Activated CD8-positive, alpha-beta T cell treated with anti-CD3 and anti-CD28 coated beads for 36 hours (primary cell): ENCODE results near the gene CARS2. TPM values are rescaled to one million over a fixed set of nuclear protein-coding genes. Genes with fewer than 3 reads are reported as not detected.

Experiments used
- ATAC-seq: fragments of 200-7000 bp; cut with Tn5 transposase; one replicate; pipeline ENCODE4 v1.10.0; 2021; ENCODE audit warnings: mild to moderate bottlenecking, moderate library complexity
- CTCF ChIA-PET: fragments of 350-600 bp; sonication (Branson Sonifier 250); formaldehyde crosslinking; loops from one replicate; lab custom pipeline; 2021; ENCODE audit warnings: antibody characterized with exemption; lab: Charles Lee
- POLR2A ChIA-PET: fragments of 350-600 bp; sonication (Branson Sonifier 250); formaldehyde crosslinking; loops from one replicate; lab custom pipeline; 2021; ENCODE audit warnings: antibody characterized with exemption; lab: Charles Lee
- DNase-seq: peaks from one replicate; pipeline ENCODE4 v3.0.0-alpha.2; 2020
- H3K27ac Mint-ChIP-seq: one replicate; pipeline ENCODE4 v1.8.0; 2021; ENCODE audit warnings: mild to moderate bottlenecking, mixed read lengths
- H3K27me3 Mint-ChIP-seq: one replicate; pipeline ENCODE4 v1.8.0; 2021; ENCODE audit warnings: mixed read lengths
- H3K36me3 Mint-ChIP-seq: one replicate; pipeline ENCODE4 v1.8.0; 2021; ENCODE audit warnings: low read depth, mixed read lengths
- H3K4me1 Mint-ChIP-seq: one replicate; pipeline ENCODE4 v1.8.0; 2021; ENCODE audit warnings: low read depth, mixed read lengths
- H3K4me3 Mint-ChIP-seq: one replicate; pipeline ENCODE4 v1.8.0; 2021; ENCODE audit warnings: mild to moderate bottlenecking, moderate library complexity, mixed read lengths
- H3K9me3 Mint-ChIP-seq: one replicate; pipeline ENCODE4 v1.8.0; 2021; ENCODE audit warnings: mixed read lengths
- intact Hi-C: fragments of 100-400 bp; cut with micrococcal nuclease; formaldehyde crosslinking; loops from one replicate; pipeline ENCODE4 v1.10.0; 2022
- total RNA-seq, 2 experiments: library from RNA; stranded (reverse); gene quantifications; one replicate each; pipeline ENCODE4 v1.2.3, GENCODE V29; 2021
- TF ChIP-seq, protein P1 (sequence below): fragments of 200-600 bp; IDR thresholded peaks from one replicate; pipeline ENCODE4 v1.8.0; 2022; ENCODE audit warnings: antibody characterized with exemption, mild to moderate bottlenecking

The CARS2 gene
- total RNA-seq, 2 experiments from 2014 or later = 60.7 to 63.0 TPM

DNA sequence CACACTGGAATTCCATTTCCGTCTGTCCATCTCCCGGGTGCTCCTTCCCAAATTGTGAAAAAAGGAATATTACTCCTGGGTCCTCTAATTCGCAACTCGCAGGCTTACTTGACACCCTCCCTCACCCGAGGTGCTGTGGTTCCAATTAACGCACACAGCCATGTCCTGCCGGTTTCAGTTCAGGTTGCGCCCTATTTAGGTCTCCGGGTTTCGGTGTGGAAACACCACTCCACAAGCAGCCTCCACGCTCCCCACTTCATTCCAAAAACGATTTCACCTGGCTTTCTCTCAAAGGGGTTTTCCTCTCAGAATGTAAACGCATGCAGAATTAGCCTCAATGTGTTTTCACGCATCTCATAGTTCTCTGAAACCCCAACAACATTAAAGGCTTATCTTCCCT lies 52.6 kb downstream of the CARS2 start:
- peaks cover 25% of the 10 kb centered on the region for H3K36me3 Mint-ChIP-seq
- DNase-seq (no peak), ATAC-seq (no peak)
- H3K27ac Mint-ChIP-seq = peak overlapping the region; percentile 42
- peaks cover 27% of the 10 kb centered on the region for H3K4me1 Mint-ChIP-seq
- TF ChIP-seq, protein P1, sequence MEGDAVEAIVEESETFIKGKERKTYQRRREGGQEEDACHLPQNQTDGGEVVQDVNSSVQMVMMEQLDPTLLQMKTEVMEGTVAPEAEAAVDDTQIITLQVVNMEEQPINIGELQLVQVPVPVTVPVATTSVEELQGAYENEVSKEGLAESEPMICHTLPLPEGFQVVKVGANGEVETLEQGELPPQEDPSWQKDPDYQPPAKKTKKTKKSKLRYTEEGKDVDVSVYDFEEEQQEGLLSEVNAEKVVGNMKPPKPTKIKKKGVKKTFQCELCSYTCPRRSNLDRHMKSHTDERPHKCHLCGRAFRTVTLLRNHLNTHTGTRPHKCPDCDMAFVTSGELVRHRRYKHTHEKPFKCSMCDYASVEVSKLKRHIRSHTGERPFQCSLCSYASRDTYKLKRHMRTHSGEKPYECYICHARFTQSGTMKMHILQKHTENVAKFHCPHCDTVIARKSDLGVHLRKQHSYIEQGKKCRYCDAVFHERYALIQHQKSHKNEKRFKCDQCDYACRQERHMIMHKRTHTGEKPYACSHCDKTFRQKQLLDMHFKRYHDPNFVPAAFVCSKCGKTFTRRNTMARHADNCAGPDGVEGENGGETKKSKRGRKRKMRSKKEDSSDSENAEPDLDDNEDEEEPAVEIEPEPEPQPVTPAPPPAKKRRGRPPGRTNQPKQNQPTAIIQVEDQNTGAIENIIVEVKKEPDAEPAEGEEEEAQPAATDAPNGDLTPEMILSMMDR = no peak
- H3K27me3 Mint-ChIP-seq = no peaks in the 10 kb centered on the region
- H3K4me3 Mint-ChIP-seq = no peak overlapping the region
- ChIA-PET POLR2A (interaction anchor here (1.2 kb wide), 1 partner anchor 233 kb away, joined by 3 read pairs; no protein-coding TSS in a partner anchor), CTCF (interaction anchor here (0.9 to 1.5 kb wide), 3 partner anchors 9 to 167 kb away, joined by 3 to 6 read pairs (median 4); no protein-coding TSS in a partner anchor)
- intact Hi-C loops = no loop called here
- H3K9me3 Mint-ChIP-seq = no peaks in the 10 kb centered on the region

DNA sequence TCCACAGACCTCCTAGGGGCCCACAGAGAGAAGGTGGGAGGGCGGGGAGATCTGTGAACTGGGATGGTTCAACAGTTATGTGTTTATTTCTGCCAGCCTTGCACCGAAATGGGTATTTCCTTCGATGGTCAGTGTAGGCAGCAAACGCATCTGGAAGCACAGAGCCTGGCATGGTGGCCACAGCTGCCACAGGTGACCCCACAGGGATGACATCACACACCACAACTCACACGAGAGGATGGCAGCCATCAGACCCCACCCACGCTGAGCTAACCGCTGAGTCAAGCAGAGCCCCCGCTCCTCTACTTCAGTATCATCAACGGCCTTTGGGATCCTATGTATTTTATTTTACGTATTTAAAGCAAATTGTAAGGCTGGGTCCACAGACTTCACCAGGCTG lies 53.2 kb downstream of the CARS2 start:
- no peak for DNase-seq
- intact Hi-C loops = no loop called here
- no peaks in the 10 kb centered on the region for H3K27me3 Mint-ChIP-seq
- POLR2A ChIA-PET = interaction anchor here (1.2 kb wide), 1 partner anchor 233 kb away, joined by 3 read pairs; no protein-coding TSS in a partner anchor
- H3K9me3 Mint-ChIP-seq = no peaks in the 10 kb centered on the region
- H3K27ac Mint-ChIP-seq = no peak overlapping the region
- TF ChIP-seq, protein P1 = no peak
- H3K36me3 Mint-ChIP-seq = peaks cover 21% of the 10 kb centered on the region
- no peak overlapping the region for H3K4me3 Mint-ChIP-seq
- ATAC-seq = no peak
- CTCF ChIA-PET = interaction anchor here (0.9 to 1.0 kb wide), 2 partner anchors 167 to 351 kb away, joined by 3 read pairs; no protein-coding TSS in a partner anchor
- peaks cover 22% of the 10 kb centered on the region for H3K4me1 Mint-ChIP-seq

DNA sequence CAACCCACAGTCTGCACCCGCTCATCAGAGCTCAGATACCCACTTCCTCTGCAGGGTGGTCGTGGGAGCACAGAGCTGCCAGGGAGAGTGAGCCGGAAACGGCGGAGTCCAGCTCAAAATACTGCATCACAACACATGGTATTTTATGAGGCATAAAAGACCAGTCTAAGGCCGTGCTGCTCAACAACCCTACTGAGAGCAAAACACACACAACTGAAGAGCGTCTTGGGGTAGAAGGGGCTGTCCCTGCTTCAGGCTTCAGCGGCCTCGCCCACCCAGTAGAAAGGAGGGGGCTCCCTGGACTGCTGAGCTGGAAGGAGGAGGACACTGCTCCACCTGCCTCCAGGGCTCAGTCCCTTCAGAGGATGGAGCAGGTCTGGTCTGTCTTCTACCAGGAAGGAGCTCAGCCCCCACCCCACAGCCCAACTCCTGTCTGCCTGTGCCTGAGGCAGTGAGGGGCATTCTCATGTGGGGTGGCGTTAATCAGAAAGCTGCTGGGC lies 53.6 kb downstream of the CARS2 start:
- no peak overlapping the region for H3K4me3 Mint-ChIP-seq
- intact Hi-C loops = no loop called here
- no peaks in the 10 kb centered on the region for H3K9me3 Mint-ChIP-seq
- ATAC-seq (no peak), DNase-seq (no peak)
- ChIA-PET CTCF (interaction anchor here (0.9 to 1.6 kb wide), 3 partner anchors 59 to 351 kb away, joined by 3 to 5 read pairs (median 3); no protein-coding TSS in a partner anchor), POLR2A (interaction anchor here (1.4 kb wide), 1 partner anchor 11 kb away, joined by 4 read pairs; no protein-coding TSS in a partner anchor)
- H3K36me3 Mint-ChIP-seq = peaks cover 20% of the 10 kb centered on the region
- TF ChIP-seq, protein P1 = no peak
- H3K4me1 Mint-ChIP-seq = peaks cover 18% of the 10 kb centered on the region
- no peak overlapping the region for H3K27ac Mint-ChIP-seq
- H3K27me3 Mint-ChIP-seq = no peaks in the 10 kb centered on the region

DNA sequence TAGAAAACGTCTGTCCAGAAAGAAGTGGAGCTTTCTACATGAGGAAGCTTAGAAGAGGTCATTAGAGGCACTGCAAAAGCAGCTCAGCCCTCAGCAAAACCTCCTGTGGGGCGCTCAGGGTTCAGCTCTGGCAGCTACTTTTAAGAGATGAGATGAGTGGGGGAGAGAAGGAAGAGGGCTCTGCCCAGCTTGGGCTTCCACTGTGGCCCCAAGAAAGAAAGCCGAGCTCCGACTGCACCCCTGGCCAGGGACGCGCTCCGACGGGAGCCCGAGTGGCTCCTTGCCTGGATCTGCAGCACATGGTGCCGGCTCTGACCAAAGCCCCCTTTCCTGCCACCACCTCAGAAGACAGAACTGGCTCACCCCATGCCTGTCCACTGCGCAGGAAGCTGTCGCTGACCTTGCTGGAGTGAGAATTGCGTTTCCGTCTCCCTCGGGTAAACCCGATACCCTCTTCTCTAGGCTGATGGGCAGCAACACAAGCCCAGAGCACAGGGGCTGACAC lies 54.1 kb downstream of the CARS2 start:
- H3K36me3 Mint-ChIP-seq = peaks cover 18% of the 10 kb centered on the region
- POLR2A ChIA-PET = interaction anchor here (1.4 kb wide), 1 partner anchor 11 kb away, joined by 4 read pairs; no protein-coding TSS in a partner anchor
- no peaks in the 10 kb centered on the region for H3K9me3 Mint-ChIP-seq
- no peak overlapping the region for H3K4me3 Mint-ChIP-seq
- H3K27me3 Mint-ChIP-seq = no peaks in the 10 kb centered on the region
- intact Hi-C loops = no loop called here
- H3K27ac Mint-ChIP-seq = no peak overlapping the region
- CTCF ChIA-PET = interaction anchor here (1.0 to 1.6 kb wide), 2 partner anchors 58 to 352 kb away, joined by 3 to 5 read pairs; no protein-coding TSS in a partner anchor
- H3K4me1 Mint-ChIP-seq = peaks cover 16% of the 10 kb centered on the region
- DNase-seq (no peak), ATAC-seq (no peak)
- TF ChIP-seq, protein P1 = no peak

DNA sequence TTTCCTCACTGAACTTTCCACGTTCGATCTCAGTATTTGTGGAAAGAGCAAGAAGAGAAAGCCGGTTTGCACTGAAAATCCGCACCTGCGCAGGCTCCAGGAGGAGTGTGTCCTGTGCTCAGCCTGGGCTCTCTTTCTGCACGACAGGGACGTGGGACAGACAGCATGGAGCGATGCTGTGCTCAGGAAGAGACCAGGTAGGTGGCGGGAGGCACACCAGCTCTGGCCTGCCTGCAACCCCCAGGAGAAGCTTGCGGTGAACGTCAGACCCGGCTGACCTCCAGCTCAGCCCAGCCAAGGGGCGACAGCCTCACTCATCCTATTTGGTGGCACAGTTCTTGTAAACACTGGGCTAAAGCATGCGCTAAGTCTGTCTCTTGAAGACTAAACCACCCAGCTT lies 54.6 kb downstream of the CARS2 start:
- POLR2A ChIA-PET = interaction anchor here (1.4 kb wide), 1 partner anchor 12 kb away, joined by 4 read pairs; no protein-coding TSS in a partner anchor
- H3K9me3 Mint-ChIP-seq = no peaks in the 10 kb centered on the region
- intact Hi-C loops = no loop called here
- H3K4me3 Mint-ChIP-seq = no peak overlapping the region
- CTCF ChIA-PET = interaction anchor here (1.6 kb wide), 1 partner anchor 58 kb away, joined by 5 read pairs; no protein-coding TSS in a partner anchor
- no peak for DNase-seq
- ATAC-seq = no peak
- H3K27ac Mint-ChIP-seq = no peak overlapping the region
- TF ChIP-seq, protein P1 = no peak
- peaks cover 14% of the 10 kb centered on the region for H3K4me1 Mint-ChIP-seq
- peaks cover 16% of the 10 kb centered on the region for H3K36me3 Mint-ChIP-seq
- no peaks in the 10 kb centered on the region for H3K27me3 Mint-ChIP-seq
